Iris pigment epithelial cell (primary cell): Measurements from ENCODE around the gene BEAN1.
"Not testable (repeated sequence)": the region's sequence is repeated elsewhere in the genome, so short reads cannot be mapped to it uniquely, and the experiment has no call there.

Experiments
- DNase-seq: peaks from one replicate; pipeline ENCODE4 v3.0.0-alpha.2; 2011; ENCODE audit warnings: low read depth

Gene BEAN1

GRCh38 chr16:66508914-66509496, 81.9 kb downstream of the BEAN1 start:
- no peak for DNase-seq

DNA sequence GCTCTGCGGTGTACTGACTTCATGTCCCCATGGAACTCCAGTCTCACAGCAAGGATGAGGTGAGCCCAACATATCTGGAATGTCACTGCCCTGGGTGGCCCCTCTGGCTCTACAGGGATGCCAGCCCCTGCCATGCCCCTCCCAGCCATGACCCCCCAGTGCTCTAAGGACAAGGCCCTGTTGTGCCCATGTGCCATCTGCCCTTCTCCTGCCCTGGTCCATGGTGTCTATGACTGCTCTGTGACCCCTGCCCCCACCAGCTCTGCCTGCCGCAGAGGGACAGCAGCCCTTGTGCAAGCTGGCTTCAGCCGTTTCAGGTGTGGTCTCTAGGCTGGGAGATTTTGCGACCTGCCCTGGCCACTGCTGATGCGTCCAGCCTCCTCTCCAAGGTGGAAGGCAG, 82.5 kb downstream of the BEAN1 start:
- DNase-seq = no peak

GRCh38 chr16:66510298-66510697, 83.2 kb downstream of the BEAN1 start:
- no peak for DNase-seq

DNA sequence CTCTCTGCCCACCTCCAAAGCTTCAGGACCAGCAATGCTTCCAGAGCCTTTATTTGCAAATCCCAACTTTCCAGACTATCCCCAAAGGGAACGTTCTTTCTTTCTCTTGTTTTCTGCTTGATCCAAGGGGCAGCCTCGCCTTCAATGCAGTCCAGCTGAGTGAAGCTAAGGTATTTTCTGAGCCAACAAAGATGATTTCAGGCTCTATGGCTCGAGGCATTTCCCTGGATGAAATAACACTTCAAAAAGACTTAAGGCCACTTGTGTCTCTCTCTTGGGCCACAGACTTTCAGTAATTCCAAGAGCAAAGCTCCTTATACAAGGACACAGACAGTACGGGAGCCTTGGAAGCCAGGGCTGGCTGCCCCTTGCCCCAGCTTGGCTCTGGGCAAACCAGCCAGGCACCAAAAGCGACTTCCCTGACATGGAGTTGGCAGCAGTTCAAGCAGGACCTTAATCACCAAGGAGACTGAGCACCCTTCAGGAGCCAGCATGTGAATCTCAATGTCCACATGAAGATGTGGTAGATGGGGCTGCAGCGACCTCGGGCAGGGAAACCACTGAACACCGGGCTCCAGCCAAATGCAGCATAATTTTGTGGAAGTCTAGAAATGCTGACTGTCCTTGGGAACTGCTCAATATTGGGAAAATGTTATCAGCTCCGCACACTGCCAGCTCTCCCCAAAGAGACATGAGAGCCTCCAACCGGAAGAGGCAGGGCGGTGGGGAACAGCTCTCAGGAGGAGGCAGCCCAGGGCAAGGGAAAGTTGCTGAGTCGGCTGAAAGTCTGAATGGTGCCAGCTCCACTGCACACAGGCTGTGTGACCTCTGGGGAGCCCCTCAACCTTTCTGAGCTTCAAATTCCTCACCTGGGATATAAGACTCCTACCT, 83.9 kb downstream of the BEAN1 start:
- no peak for DNase-seq

- peak; percentile 70 for DNase-seq
Observed at GRCh38 chr16:66511602-66512271, 84.6 kb downstream of the BEAN1 start.

DNA sequence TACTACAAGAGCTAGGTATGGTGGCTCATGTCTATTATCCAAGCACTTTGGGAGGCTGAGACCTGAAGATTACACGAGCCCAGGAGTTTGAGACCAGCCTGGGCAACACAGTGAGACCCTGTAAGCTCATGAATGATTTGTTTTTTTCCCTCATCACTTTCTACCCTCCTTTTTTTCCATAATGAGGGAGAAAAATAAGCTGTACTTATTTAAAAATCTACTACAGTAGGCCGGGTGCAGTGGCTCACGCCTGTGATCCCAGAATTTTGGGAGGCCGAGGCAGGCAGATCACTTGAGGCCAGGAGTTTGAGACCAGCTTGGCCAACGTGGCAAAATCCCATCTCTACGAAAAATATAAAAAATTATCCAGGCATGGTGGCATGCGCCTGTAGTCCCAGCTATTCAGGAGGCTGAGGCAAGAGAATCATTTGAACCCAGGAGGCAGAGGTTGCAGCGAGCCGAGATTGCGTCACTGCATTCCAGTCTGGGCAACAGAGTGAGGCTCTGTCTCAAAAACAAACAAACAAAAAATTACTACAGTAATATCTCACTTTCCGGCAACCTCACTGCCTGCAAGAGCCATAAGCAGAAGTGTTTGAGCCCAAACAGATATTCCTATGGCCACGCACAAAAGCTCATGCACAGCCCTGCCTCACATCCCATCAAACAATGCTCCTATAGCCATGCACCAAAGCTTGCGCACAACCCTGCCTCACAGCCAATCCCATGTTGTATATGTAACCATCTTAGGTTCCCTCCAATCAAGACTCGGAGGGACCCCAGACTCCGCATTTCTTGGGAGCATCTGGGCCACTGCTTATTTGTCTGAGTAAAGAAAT, 85.4 kb downstream of the BEAN1 start:
- peak; percentile 78 for DNase-seq

- no peak for DNase-seq
Observed at GRCh38 chr16:66513111-66513723, 86.1 kb downstream of the BEAN1 start.

DNA sequence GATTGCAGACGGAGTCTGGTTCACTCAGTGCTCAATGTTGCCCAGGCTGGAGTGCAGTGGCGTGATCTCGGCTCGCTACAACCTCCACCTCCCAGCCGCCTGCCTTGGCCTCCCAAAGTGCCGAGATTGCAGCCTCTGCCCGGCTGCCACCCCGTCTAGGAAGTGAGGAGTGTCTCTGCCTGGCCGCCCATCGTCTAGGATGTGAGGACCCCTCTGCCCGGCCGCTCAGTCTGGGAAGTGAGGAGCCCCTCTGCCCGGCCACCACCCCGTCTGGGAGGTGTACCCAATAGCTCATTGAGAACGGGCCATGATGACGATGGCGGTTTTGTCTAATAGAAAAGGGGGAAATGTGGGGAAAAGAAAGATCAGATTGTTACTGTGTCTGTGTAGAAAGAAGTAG, 87.3 kb downstream of the BEAN1 start:
- DNase-seq = not testable (repeated sequence)

DNA sequence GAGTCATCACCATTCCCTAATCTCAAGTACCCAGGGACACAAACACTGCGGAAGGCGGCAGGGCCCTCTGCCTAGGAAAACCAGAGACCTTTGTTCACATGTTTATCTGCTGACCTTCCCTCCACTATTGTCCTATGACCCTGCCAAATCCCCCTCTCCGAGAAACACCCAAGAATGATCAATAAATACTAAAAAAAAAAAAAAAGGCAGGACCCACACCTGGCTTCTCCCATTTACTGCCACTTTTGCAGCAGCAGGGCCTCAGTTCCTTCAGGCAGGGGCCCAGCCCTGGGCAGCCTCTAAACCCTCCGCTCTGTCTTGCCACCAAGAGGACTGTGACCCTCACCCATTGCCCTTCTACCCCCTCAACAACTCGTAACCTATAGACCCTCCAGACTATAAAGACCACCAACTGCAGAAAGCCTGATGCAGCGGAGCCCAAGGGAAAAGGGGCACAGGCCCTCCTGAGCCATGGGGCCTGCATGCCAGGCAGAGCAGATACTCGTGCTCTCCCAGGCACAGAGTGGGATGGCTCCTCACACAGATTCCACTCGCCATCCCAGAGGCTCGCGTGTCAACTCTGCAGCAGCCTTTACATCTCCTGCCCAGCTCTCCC, 88.0 kb downstream of the BEAN1 start:
- DNase-seq = not testable (repeated sequence)

GRCh38 chr16:66515596-66516508, 88.8 kb downstream of the BEAN1 start:
- DNase-seq = peak; percentile 66

GRCh38 chr16:66516509-66516807, 89.4 kb downstream of the BEAN1 start:
- DNase-seq = no peak

DNA sequence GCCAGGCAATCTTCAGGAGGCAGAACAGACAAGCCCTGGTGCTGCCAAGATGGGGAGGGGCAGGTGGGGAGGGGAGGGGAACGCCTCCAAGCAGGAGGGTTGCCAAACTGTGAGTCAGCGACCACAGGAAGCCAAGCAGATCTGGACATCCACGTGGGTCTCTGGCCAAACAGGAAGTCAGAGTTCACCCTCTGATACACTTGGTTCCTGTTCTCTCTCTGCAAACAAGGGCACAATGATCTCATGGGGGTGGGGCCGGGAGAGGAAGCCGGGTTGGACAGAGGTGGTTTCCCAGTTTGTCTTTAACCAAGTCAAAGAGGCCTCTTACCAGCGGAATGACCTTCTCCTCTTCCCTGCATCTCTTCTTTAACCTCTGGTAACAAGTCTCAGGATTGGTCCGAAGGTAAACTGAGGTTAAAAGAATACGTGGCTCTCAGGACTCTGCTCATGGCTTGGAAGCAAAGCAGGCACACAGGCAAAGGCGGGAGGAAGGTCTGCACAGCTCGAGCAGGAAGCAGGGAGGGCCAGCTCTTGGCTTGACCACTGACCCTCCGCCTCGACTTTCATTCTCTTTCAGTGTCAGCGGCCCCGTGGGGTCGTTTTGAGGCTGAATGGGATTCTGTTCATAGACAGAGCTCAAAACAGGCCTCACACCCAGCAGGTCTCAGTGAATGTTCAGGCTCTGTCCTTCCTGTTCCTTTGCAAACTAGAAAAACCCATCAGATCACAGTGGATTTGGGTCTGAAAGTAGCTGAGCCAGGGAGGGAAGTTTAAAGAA, 89.9 kb downstream of the BEAN1 start:
- peak; percentile 100 for DNase-seq

DNA sequence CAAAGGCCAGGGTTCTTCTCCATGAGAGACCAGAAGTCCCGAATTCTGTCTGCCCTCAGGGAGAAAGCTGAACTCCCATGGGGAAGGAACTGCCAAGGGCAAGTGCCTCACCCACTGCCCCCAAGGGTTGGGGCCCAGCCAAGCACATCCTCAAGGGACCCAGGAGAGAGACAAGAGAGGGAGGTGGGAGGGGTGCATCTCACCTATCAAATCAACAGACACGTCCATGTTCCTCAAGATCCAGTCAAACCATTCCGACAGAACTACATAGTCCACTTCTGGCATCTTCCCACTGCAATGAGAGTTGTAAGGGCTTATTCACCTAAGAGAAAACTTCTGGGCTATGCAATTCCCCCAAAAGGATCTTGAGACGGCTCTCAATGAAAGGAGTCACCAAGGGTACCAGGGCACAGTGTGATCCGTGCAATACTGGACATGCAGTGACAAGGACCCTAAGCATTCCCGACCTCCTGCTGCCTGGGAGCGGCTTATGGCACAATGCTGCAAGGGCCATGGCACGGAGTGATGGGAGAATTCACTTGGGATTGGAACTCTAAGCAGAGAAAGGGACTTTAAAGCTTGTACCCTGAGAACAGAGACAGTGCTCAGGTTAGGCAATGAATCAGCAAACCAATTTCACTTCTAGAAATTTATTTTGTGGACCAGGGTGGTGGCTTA, 90.6 kb downstream of the BEAN1 start:
- DNase-seq = no peak

DNA sequence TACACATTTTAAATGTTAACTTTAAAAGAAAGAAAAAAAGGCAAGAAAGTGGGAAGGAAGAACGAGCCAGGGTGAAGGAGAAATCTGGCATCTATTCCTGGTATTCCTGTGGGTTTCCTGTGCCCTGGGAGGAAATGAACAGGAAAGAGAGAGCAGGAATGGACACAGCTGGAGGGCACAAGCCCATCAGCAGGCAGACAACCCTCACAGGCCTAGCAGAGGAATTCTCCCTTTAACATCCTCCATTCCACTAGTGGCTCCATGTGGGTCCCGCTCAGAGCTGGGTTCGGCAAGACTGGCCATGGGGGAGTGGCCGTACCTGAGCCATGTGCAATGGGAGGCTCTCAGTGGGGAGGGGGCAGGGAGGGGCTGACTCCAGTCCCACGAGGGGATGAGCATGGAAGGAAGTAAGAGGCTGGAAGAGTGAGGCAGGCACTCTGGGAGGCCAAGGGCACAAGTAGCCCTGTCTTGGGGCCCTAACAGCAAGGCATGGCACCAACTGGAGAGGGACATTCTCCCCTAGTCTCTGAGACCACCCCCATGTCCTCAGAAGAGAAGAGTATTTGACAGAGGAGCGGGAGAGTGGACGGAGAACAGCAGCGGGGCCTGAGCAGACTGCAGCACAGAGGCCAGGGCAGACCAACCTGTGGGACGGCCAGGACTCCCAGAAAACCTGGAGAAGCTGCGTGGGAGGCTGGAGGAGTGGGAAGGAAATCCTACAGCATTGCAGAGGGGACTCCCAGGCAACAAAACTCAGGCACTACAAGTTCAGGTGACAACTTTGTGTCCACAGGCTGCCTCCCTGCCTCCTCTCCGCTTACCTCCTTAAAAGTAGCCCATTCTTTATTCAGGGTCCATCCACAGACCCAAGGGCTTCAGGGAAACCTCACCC, 92.6 kb downstream of the BEAN1 start:
- no peak for DNase-seq

DNA sequence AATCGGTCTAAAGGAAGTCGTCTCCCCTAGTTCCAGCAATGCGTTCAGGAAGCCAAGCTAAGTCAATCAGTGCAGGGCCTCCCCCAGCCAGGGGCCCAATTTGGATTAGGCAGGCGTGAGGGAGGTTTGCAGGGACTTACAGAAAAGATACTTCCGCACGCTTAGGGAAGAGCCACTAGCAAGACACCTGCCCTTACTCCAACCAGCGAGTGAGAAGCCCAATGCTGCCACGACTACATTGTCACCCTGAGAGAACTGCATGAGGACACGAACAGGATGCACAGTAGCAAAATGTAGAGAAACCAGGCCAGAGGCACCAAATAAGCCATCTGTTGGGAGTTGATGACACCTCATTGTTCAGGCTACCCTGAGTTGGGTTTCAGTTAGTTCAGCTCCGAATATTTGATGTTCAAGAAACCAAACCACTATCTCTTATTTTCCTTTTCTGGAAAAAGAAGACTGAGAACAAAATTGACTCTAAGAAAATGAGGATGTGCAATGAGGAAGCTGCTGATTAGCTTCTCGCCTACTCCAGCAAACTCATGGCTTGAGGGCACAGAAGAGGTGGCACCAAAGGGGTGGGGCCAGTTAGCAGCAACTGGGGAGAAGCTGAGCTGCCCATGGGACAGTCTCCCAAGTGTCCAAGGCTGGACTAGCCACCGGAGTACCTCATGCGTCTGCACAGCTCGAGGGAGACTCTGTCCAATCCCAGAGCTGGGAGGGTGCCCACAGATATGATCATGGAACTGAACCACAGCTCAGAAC, 93.5 kb downstream of the BEAN1 start:
- DNase-seq = no peak

GRCh38 chr16:66521252-66521713, 94.2 kb downstream of the BEAN1 start:
- DNase-seq = no peak
